NCI-H82 (cell line): ENCODE results near the gene GRM3.

Experiments used
- DNase-seq: peaks from one replicate; lab custom pipeline; 2025; lab: John Stamatoyannopoulos, UW

GRM3 gene

DNA sequence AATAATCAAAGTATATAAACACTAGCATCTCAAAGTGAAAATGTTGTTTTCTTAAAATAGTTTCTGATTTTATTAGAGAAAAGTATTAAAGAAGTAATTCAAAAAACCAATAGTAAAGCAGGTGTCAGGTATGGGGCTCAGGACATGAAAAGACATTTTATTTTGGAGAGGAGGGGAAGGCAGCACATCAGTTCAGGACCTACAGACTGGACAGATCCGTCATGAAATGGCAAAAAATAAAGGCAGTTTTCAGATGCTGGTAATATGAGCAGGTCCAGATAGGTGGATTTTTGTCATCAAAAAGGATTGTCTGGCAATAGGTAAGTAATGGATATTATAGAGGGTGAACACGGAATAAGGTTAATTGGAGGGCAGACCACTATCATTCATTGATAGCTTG lies 49.0 kb downstream of the GRM3 start:
- DNase-seq, result no peak

DNA sequence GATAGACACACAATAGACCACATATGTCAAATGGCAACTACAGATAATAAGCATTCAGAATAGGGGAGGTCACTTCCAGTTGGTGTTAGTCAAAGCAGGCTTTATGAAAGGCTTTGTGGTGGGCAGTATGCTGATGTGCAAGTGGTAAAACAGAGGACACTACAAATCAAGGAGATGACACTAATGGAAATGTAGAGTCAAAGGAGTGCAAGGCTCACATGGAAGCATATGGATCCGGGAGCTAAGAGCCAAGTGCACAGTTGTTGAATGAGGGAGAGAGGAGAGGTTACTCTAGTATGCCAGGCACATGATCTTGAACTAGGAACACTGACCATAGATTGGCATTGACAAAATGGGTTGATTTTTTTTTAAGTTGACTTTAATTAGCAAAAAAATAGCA lies 62.7 kb downstream of the GRM3 start:
- DNase-seq, result peak; percentile 10

- DNase-seq, result peak; percentile 48
Measured at GRCh38 chr7:86708031-86708680, 64.4 kb downstream of the GRM3 start.

GRCh38 chr7:86720306-86720705 lies 76.6 kb downstream of the GRM3 start:
- DNase-seq, result no peak

GRCh38 chr7:86733783-86734182 lies 90.1 kb downstream of the GRM3 start:
- DNase-seq, result peak; percentile 3

DNA sequence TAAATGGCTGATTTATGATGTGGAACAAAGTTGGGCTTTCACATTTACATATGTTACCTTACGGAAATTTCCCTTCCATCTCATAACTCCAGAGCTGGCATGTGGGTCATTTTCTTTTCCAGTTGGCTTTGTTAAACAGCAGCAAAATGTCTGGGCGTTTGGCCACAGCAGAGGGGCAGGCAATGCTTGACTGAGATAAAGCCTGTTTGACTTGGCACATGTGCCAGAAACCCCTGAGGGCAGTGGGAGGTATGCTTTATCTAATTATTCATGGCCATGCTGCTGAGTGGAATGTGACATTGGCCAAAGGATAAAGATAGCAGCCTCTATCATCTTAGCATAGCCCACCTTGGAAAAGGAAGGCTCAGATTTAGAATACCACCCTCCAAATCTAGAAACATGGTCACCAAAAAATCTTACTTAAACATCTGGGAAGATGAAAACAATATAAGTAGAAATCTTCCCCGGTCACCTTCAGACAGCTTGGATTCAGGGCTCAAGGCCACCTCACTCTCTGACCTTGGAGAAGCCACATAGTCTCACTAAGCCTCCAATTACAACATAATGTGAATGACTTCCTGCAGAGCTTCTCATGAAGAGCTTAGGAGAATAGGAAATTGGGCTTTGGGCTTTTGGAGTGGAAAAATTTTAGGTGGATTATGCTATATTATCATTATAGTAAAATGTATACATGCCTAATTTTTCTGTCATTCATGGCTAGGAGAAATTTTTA lies 101.5 kb downstream of the GRM3 start:
- DNase-seq, result no peak

- no peak for DNase-seq
Measured at GRCh38 chr7:86747698-86748097, 104.0 kb downstream of the GRM3 start.

- no peak for DNase-seq
Measured at GRCh38 chr7:86748201-86748600, 104.5 kb downstream of the GRM3 start.

DNA sequence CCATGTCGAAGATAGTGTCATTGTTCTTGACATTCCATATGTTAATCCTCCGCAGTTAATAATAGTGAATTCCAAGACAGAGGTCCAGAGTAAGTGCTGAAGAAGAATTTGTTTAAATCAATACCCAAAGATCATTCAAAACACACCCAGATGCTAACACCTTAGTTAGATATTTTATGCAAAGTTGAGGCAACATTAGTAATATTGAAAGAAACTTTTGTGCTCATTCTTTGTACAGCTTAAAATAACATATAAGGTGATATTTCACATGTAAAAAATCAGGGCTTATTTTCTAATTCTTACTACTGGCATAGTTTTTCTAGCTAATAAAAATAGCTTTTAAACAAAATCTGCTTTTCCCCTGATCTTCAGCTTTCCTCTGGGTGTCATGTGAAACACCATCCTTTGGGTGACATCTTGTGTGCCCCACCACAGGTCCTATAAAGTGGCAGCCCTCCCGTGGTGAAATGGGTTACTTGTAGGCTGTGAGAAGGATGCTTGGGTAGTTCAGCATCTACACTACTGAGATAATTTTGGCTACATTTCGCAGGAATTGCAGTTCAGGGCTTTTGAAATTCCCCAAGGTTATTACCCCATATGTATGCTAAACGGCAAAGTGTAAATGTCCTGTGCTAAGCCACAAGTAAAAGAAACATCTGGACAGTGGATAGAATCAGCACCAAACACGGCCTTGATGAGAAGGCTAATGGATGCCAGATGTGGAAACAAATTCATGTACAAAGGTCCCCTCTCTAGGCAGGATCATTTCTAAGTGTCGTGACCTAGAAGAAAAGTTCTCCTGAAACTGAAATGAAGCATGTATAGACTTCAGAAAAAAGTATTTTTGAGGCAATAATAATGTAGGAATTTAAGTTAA lies 105.4 kb downstream of the GRM3 start:
- DNase-seq, result no peak

- no peak for DNase-seq
Measured at GRCh38 chr7:86749741-86750665, 106.3 kb downstream of the GRM3 start.

DNA sequence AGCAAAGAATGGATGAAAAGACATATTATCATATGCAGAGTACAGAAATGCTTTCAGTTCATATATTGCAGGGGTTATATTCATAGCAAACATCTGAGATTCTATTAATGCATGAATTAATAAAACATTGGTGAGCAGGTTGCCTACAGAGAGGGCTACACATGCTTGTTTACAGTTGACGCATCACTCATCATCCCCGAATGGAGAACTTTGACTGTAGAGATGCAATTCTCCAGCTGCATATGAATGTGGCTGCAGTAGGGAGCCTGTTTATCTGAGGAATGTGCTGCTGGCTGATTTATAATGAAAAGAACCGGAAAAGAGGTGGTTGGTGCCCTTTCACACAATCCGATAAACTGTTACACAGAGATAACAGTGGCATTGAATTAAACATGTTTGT lies 116.5 kb downstream of the GRM3 start:
- DNase-seq, result no peak

GRCh38 chr7:86762129-86762528 lies 118.4 kb downstream of the GRM3 start:
- no peak for DNase-seq

- DNase-seq, result no peak
Measured at GRCh38 chr7:86765931-86766330, 122.2 kb downstream of the GRM3 start.

DNA sequence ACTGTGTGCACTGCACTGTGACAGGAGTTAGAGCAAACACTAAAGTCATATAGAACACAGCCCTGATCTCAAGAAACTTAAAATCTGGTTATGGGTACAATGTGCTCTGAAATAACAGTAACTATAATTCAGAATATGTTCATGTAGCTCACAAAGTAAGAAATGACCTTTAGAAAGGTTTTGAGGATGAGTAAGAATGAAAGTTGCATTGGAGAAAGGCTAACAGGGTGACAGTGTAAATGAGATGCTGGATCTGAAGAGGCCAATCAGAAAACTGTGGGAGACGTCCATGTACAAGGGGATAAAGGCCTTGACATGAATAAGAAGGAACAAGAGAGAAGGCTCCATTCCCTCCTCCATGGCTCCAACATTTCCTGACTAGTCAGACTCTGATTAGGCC lies 124.7 kb downstream of the GRM3 start:
- DNase-seq, result no peak

DNA sequence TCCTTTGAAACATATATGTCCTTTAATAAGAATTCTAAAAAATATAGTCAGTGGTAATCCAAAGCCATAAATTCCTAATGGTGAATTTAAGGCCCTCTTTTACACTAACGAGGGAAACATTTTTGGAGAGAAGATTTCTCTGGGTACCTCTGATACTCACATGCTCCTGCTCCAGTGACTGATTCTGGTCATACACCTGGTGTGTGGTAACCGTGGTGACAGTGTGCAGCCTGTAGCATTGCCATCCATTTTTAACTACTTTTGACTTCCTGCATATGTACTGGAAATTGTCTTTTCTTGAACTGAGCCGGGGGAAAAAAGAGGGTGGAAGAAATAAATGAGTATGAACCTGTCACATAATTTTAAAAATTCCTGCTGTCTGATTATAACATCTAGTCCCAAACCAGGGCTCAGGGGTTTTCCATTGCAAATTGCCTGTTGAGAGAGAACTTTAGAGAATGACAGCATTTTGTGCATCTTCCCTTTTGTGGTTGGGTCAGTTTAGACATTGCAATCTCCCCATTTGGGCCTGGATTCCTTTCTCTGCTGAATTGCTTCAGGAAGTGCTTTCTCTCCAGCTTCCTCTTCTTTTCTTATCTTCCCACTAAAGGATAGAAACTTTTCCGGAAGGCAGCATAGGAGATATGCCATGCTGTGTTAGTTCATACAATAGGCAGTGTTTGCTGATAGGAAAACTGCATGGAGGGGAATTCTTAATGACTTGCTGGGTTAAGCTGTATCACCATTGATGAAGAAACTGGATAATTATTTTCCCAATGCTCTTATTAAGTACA lies 125.5 kb downstream of the GRM3 start:
- no peak for DNase-seq

- no peak for DNase-seq
Measured at GRCh38 chr7:86773309-86773708, 129.6 kb downstream of the GRM3 start.

GRCh38 chr7:86775203-86775602 lies 131.5 kb downstream of the GRM3 start:
- DNase-seq, result no peak

- DNase-seq, result no peak
Measured at GRCh38 chr7:86776136-86776535, 132.4 kb downstream of the GRM3 start.

GRCh38 chr7:86778271-86778670 lies 134.6 kb downstream of the GRM3 start:
- DNase-seq, result no peak

GRCh38 chr7:86784765-86785164 lies 141.1 kb downstream of the GRM3 start:
- DNase-seq, result no peak

DNA sequence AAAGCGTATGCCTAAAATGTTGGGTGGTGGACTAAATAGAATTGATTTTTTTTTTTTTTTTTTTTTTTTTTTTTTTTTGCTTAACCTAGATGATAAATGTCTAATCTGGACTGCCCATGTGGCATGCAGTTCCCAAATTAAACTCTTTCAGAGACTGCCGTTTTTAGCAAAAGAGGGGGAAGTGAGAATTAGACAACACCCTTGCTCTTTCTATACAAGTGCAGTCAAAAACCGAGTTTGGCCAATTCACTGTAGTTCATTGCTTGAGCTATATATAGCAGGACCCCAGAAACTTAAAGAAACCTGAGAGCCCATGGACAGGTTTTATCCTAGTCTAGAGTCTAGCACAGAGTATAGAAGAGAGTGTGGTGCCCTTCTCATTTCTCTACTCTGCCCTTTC lies 141.9 kb downstream of the GRM3 start:
- DNase-seq, result no peak
